WTC11 (cell line): ENCODE measurements around the gene ABAT. TPM values are rescaled to one million over a fixed set of nuclear protein-coding genes. Genes with fewer than 3 reads are reported as not detected.

Source experiments
- ATAC-seq: fragments of 200-7000 bp; cut with Tn5 transposase; 2 replicates; pipeline ENCODE4 v1.10.0; 2021; ENCODE audit warnings: mild to moderate bottlenecking, moderate library complexity
- CTCF ChIA-PET: fragments of 300-600 bp; sonication (Branson Sonifier 250); formaldehyde crosslinking; loops from one replicate; lab custom pipeline; 2021; ENCODE audit warnings: antibody characterized with exemption; lab: Charles Lee
- POLR2A ChIA-PET: fragments of 350-600 bp; sonication (Branson Sonifier 250); formaldehyde crosslinking; loops from one replicate; lab custom pipeline; 2021; ENCODE audit warnings: antibody characterized with exemption; lab: Charles Lee
- DNase-seq: peaks from one replicate; pipeline ENCODE4 v3.0.0; 2021; ENCODE audit warnings: low spot score
- H3K27ac Mint-ChIP-seq: 2 replicates; pipeline ENCODE4 v1.8.0; 2021; ENCODE audit warnings: mixed read lengths
- H3K27me3 Mint-ChIP-seq: 2 replicates; pipeline ENCODE4 v1.8.0; 2021; ENCODE audit warnings: low read depth, mild to moderate bottlenecking, moderate library complexity, mixed read lengths
- H3K36me3 Mint-ChIP-seq: 2 replicates; pipeline ENCODE4 v1.8.0; 2021; ENCODE audit warnings: mixed read lengths
- H3K4me1 Mint-ChIP-seq: 2 replicates; pipeline ENCODE4 v1.8.0; 2022; ENCODE audit warnings: mixed read lengths
- H3K4me3 Mint-ChIP-seq: 2 replicates; pipeline ENCODE4 v1.8.0; 2021; ENCODE audit warnings: mild to moderate bottlenecking, moderate library complexity, mixed read lengths
- H3K9me3 Mint-ChIP-seq: 2 replicates; pipeline ENCODE4 v1.8.0; 2021; ENCODE audit warnings: mixed read lengths
- CREM ChIP-seq: sonication (generic); formaldehyde crosslinking; IDR thresholded peaks from 2 replicates; pipeline ENCODE4 v1.8.1; 2022; ENCODE audit warnings: mild to moderate bottlenecking, missing genetic modification reagents, moderate library complexity
- E2F4 ChIP-seq: sonication (generic); formaldehyde crosslinking; IDR thresholded peaks from 2 replicates; pipeline ENCODE4 v1.8.1; 2022; ENCODE audit warnings: low read depth, mild to moderate bottlenecking, moderate library complexity, missing genetic modification reagents, borderline replicate concordance
- ESRRA ChIP-seq: sonication (generic); formaldehyde crosslinking; IDR thresholded peaks from 2 replicates; pipeline ENCODE4 v1.8.1; 2022; ENCODE audit warnings: mild to moderate bottlenecking, missing genetic modification reagents, borderline replicate concordance
- FOXK1 ChIP-seq: sonication (generic); formaldehyde crosslinking; IDR thresholded peaks from 2 replicates; pipeline ENCODE4 v1.8.0; 2022; ENCODE audit warnings: mild to moderate bottlenecking, moderate library complexity, missing genetic modification reagents
- HMGA2 ChIP-seq: fragments of 250-450 bp; sonication (Bioruptor Pico); IDR thresholded peaks from 2 replicates; pipeline ENCODE4 v1.4.0; 2021; ENCODE audit warnings: mild to moderate bottlenecking, moderate library complexity
- IRF2 ChIP-seq: sonication (generic); formaldehyde crosslinking; IDR thresholded peaks from 2 replicates; pipeline ENCODE4 v1.8.0; 2022; ENCODE audit warnings: low read depth, missing genetic modification reagents, borderline replicate concordance
- KAT7 ChIP-seq: sonication (generic); formaldehyde crosslinking; IDR thresholded peaks from 2 replicates; pipeline ENCODE4 v1.8.1; 2023; ENCODE audit warnings: missing genetic modification reagents, mild to moderate bottlenecking, borderline replicate concordance
- NFYB ChIP-seq: sonication (generic); formaldehyde crosslinking; conservative IDR thresholded peaks from 2 replicates; pipeline ENCODE4 v1.8.0; 2022; ENCODE audit warnings: low read depth, missing genetic modification reagents
- NR3C1 ChIP-seq: sonication (generic); formaldehyde crosslinking; conservative IDR thresholded peaks from 2 replicates; pipeline ENCODE4 v1.8.1; 2023; ENCODE audit warnings: low read depth, mild to moderate bottlenecking, missing genetic modification reagents
- RELA ChIP-seq: sonication (generic); formaldehyde crosslinking; IDR thresholded peaks from 2 replicates; pipeline ENCODE4 v1.8.1; 2022; ENCODE audit warnings: missing genetic modification reagents, mild to moderate bottlenecking, borderline replicate concordance
- RORB ChIP-seq: fragments of 250-450 bp; sonication (Bioruptor Pico); IDR thresholded peaks from 2 replicates; pipeline ENCODE4 v1.9.0; 2021; ENCODE audit warnings: mild to moderate bottlenecking
- TCF7 ChIP-seq: sonication (generic); formaldehyde crosslinking; IDR thresholded peaks from 2 replicates; pipeline ENCODE4 v1.8.0; 2022; ENCODE audit warnings: mild to moderate bottlenecking, low read depth, missing genetic modification reagents, moderate library complexity
- ZNF263 ChIP-seq: sonication (generic); formaldehyde crosslinking; IDR thresholded peaks from 2 replicates; pipeline ENCODE4 v1.8.1; 2022; ENCODE audit warnings: low read depth, mild to moderate bottlenecking, moderate library complexity, missing genetic modification reagents
- ZSCAN18 ChIP-seq: fragments of 250-450 bp; sonication (Bioruptor Pico); IDR thresholded peaks from 2 replicates; pipeline ENCODE4 v2.1.2; 2022; ENCODE audit warnings: mild to moderate bottlenecking, moderate library complexity
- total RNA-seq: library from RNA; stranded (reverse); gene quantifications from 3 replicates; pipeline ENCODE4 v1.2.3, GENCODE V29; 2021
- TF ChIP-seq, protein P1 (sequence below): sonication (generic); formaldehyde crosslinking; IDR thresholded peaks from 2 replicates; pipeline ENCODE4 v1.8.1; 2023; ENCODE audit warnings: mild to moderate bottlenecking, missing genetic modification reagents
- TF ChIP-seq, protein P2 (sequence below): fragments of 250-450 bp; sonication (Bioruptor Pico); IDR thresholded peaks from 2 replicates; pipeline ENCODE4 v1.9.0; 2021; ENCODE audit warnings: mild to moderate bottlenecking, borderline replicate concordance
- TF ChIP-seq, protein P3 (sequence below): sonication (generic); formaldehyde crosslinking; IDR thresholded peaks from 2 replicates; pipeline ENCODE4 v1.8.0; 2023; ENCODE audit warnings: missing genetic modification reagents
- TF ChIP-seq, protein P4 (sequence below): sonication (generic); formaldehyde crosslinking; IDR thresholded peaks from 2 replicates; pipeline ENCODE4 v1.8.0; 2022; ENCODE audit warnings: mild to moderate bottlenecking, missing genetic modification reagents

Gene ABAT
- total RNA-seq, 1 experiment from 2014 or later, result 6.6 TPM

DNA sequence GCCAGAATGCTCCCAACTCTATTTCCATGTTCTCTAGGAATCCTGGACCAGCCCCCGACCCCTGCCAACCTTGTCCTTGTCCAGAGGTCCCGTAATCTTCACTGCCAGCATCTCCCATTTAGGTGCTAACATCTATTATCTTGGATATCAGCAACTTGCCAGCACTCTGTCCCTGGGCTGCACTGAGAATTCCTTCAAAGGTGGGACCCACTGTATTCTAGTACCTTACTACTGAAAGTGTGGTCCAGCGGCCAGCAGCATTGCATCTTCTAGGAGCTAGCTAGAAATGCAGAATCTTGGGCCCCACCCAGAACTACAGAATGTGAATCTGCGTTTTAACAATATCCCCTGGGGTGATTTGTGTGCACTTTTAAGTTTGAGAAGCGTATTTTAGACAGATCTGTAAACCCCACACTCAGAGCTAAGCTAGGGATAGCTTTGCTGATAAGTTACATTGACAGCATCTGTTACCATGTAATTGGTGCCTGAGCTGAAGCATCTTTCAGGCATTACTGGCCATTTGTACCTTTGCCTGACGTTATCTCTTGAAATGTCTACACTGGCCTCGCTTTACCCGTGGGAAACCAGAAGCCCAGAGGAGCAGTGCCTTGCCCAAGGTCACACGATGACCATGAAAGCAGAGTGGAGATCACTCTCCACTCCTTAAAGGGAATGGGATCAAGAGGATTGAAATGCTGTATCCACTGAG, 8.3 kb downstream of the ABAT start (continued):
- TF ChIP-seq, protein P1, sequence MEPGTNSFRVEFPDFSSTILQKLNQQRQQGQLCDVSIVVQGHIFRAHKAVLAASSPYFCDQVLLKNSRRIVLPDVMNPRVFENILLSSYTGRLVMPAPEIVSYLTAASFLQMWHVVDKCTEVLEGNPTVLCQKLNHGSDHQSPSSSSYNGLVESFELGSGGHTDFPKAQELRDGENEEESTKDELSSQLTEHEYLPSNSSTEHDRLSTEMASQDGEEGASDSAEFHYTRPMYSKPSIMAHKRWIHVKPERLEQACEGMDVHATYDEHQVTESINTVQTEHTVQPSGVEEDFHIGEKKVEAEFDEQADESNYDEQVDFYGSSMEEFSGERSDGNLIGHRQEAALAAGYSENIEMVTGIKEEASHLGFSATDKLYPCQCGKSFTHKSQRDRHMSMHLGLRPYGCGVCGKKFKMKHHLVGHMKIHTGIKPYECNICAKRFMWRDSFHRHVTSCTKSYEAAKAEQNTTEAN (CRISPR knock-in tag), result no peak
- TF ChIP-seq E2F4 (CRISPR knock-in tag) (no peak), HMGA2 (CRISPR knock-in tag) (no peak)

GRCh38 chr16:8683640-8684039, 9.2 kb downstream of the ABAT start:
- H3K36me3 Mint-ChIP-seq, result no peaks in the 10 kb centered on the region
- POLR2A ChIA-PET, result interaction anchor here (0.6 kb wide), 1 partner anchor 168 kb away, joined by 8 read pairs; no protein-coding TSS in a partner anchor
- no peak for DNase-seq
- CTCF ChIA-PET, result interaction anchor here (1.8 kb wide), 1 partner anchor 48 kb away, joined by 4 read pairs; no protein-coding TSS in a partner anchor
- no peak for TF ChIP-seq RORB (CRISPR knock-in tag)
- TF ChIP-seq TCF7 (CRISPR knock-in tag), result no peak
- TF ChIP-seq RELA (CRISPR knock-in tag), result no peak
- no peak for TF ChIP-seq CREM (CRISPR knock-in tag)
- no peak for TF ChIP-seq FOXK1
- TF ChIP-seq, protein P2, sequence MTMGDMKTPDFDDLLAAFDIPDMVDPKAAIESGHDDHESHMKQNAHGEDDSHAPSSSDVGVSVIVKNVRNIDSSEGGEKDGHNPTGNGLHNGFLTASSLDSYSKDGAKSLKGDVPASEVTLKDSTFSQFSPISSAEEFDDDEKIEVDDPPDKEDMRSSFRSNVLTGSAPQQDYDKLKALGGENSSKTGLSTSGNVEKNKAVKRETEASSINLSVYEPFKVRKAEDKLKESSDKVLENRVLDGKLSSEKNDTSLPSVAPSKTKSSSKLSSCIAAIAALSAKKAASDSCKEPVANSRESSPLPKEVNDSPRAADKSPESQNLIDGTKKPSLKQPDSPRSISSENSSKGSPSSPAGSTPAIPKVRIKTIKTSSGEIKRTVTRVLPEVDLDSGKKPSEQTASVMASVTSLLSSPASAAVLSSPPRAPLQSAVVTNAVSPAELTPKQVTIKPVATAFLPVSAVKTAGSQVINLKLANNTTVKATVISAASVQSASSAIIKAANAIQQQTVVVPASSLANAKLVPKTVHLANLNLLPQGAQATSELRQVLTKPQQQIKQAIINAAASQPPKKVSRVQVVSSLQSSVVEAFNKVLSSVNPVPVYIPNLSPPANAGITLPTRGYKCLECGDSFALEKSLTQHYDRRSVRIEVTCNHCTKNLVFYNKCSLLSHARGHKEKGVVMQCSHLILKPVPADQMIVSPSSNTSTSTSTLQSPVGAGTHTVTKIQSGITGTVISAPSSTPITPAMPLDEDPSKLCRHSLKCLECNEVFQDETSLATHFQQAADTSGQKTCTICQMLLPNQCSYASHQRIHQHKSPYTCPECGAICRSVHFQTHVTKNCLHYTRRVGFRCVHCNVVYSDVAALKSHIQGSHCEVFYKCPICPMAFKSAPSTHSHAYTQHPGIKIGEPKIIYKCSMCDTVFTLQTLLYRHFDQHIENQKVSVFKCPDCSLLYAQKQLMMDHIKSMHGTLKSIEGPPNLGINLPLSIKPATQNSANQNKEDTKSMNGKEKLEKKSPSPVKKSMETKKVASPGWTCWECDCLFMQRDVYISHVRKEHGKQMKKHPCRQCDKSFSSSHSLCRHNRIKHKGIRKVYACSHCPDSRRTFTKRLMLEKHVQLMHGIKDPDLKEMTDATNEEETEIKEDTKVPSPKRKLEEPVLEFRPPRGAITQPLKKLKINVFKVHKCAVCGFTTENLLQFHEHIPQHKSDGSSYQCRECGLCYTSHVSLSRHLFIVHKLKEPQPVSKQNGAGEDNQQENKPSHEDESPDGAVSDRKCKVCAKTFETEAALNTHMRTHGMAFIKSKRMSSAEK (CRISPR knock-in tag), result no peak
- no peak for TF ChIP-seq ZNF263 (CRISPR knock-in tag)
- TF ChIP-seq, protein P3, sequence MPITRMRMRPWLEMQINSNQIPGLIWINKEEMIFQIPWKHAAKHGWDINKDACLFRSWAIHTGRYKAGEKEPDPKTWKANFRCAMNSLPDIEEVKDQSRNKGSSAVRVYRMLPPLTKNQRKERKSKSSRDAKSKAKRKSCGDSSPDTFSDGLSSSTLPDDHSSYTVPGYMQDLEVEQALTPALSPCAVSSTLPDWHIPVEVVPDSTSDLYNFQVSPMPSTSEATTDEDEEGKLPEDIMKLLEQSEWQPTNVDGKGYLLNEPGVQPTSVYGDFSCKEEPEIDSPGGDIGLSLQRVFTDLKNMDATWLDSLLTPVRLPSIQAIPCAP (CRISPR knock-in tag), result no peak
- TF ChIP-seq, protein P4, sequence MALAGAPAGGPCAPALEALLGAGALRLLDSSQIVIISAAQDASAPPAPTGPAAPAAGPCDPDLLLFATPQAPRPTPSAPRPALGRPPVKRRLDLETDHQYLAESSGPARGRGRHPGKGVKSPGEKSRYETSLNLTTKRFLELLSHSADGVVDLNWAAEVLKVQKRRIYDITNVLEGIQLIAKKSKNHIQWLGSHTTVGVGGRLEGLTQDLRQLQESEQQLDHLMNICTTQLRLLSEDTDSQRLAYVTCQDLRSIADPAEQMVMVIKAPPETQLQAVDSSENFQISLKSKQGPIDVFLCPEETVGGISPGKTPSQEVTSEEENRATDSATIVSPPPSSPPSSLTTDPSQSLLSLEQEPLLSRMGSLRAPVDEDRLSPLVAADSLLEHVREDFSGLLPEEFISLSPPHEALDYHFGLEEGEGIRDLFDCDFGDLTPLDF (CRISPR knock-in tag), result no peak
- TF ChIP-seq, all 79 proteins: peak for 0
- ATAC-seq, result no peak
- H3K4me1 Mint-ChIP-seq, result peaks cover 16% of the 10 kb centered on the region
- H3K27ac Mint-ChIP-seq, result no peak overlapping the region
- H3K4me3 Mint-ChIP-seq, result no peak overlapping the region
- H3K27me3 Mint-ChIP-seq, result peaks cover 2% of the 10 kb centered on the region; the same call in 1 of the 2 replicates
- H3K9me3 Mint-ChIP-seq, result peaks cover 11% of the 10 kb centered on the region; the same call in 1 of the 2 replicates

GRCh38 chr16:8685617-8686016, 11.2 kb downstream of the ABAT start:
- Mint-ChIP-seq H3K27me3 (no peaks in the 10 kb centered on the region; the same call in 1 of the 2 replicates), H3K9me3 (peaks cover 16% of the 10 kb centered on the region), H3K36me3 (peaks cover 8% of the 10 kb centered on the region), H3K4me1 (peaks cover 16% of the 10 kb centered on the region), H3K27ac (no peak overlapping the region), H3K4me3 (no peak overlapping the region)
- CTCF ChIA-PET, result interaction anchor here (0.7 to 1.1 kb wide), 3 partner anchors 112 to 328 kb away, joined by 3 read pairs; partner anchors contain the start of genes PMM2 and TMEM186
- no peak for ATAC-seq
- no peak for DNase-seq
- POLR2A ChIA-PET, result no interaction called here
- TF ChIP-seq E2F4 (CRISPR knock-in tag) (no peak), NR3C1 (CRISPR knock-in tag) (no peak), ZSCAN18 (CRISPR knock-in tag) (no peak), NFYB (CRISPR knock-in tag) (no peak), IRF2 (no peak), KAT7 (no peak), CREM (CRISPR knock-in tag) (no peak), ESRRA (no peak)
